Epithelial cell of proximal tubule (primary cell): ENCODE results near the gene ACAA1. TPM values are rescaled to one million over a fixed set of nuclear protein-coding genes. Genes with fewer than 3 reads are reported as not detected.

ENCODE experiments used
- DNase-seq: peaks from one replicate; pipeline ENCODE4 v3.0.0-alpha.2; 2011; ENCODE audit warnings: low read depth
- H3K4me3 ChIP-seq: 2 replicates; pipeline ENCODE4 v1.5.1; 2011; ENCODE audit warnings: low read depth, mild to moderate bottlenecking, low read length
- CTCF ChIP-seq: conservative IDR thresholded peaks from 2 replicates; pipeline ENCODE4 v1.5.1; 2012; ENCODE audit warnings: low read depth, mild to moderate bottlenecking, low read length
- total RNA-seq: library from RNA; depleted of rRNA; stranded (reverse); fragments of >200 nt; gene quantifications from 2 replicates; pipeline ENCODE4 v1.2.3, GENCODE V29; 2015

Gene ACAA1
- total RNA-seq, 1 donor from 2014 or later: 37.8 TPM

- no peak overlapping the region for H3K4me3 ChIP-seq
- DNase-seq: no peak
- TF ChIP-seq CTCF: no peak
Measured at GRCh38 chr3:38121451-38121831, 15.5 kb downstream of the ACAA1 start.

- DNase-seq: no peak
- no peak for TF ChIP-seq CTCF
- no peak overlapping the region for H3K4me3 ChIP-seq
Measured at GRCh38 chr3:38120693-38121450, 16.1 kb downstream of the ACAA1 start.

GRCh38 chr3:38119821-38120692, 16.9 kb downstream of the ACAA1 start:
- no peak overlapping the region for H3K4me3 ChIP-seq
- no peak for TF ChIP-seq CTCF

DNA sequence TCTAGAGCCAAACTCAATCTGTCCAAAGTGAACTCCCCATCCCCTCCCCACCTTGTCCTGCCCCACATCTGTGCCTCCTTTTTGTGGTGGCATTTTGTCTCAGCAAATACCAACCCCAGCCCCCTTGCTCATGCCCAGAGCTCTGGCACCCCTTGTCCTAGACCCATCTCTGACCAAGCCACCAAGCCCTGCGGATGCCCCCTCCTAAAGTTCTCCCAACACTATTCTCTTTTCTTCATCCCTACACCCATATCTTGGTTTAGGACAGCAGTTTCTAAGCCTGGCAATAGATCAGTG, 17.7 kb downstream of the ACAA1 start:
- no peak for TF ChIP-seq CTCF
- H3K4me3 ChIP-seq: no peak overlapping the region

More at GRCh38 chr3:38119821-38120692, 16.9 kb downstream of the ACAA1 start:
- no peak for DNase-seq

GRCh38 chr3:38118421-38119247, 18.3 kb downstream of the ACAA1 start:
- DNase-seq: no peak
- TF ChIP-seq CTCF: no peak
- H3K4me3 ChIP-seq: no peak overlapping the region

More for the DNA sequence above, 17.7 kb downstream of the ACAA1 start:
- no peak for DNase-seq

- peak; percentile 83 for TF ChIP-seq CTCF
- DNase-seq: no peak
- no peak overlapping the region for H3K4me3 ChIP-seq
Measured at GRCh38 chr3:38117748-38118420, 19.0 kb downstream of the ACAA1 start.
